LoVo (cell line): Measurements from ENCODE around the gene PLAGL2.
"Not testable (repeated sequence)": the region's sequence is repeated elsewhere in the genome, so short reads cannot be mapped to it uniquely, and the experiment has no call there.

Source experiments
- DNase-seq: peaks from one replicate; pipeline ENCODE4 v3.0.0-alpha.2; 2016; ENCODE audit warnings: low spot score

The PLAGL2 gene

GRCh38 chr20:32179934-32180333 is 27.6 kb downstream of the PLAGL2 start:
- DNase-seq = no peak

GRCh38 chr20:32179515-32179914 is 28.0 kb downstream of the PLAGL2 start:
- no peak for DNase-seq

- not testable (repeated sequence) for DNase-seq
These were observed 29.8 kb downstream of the PLAGL2 start for GRCh38 chr20:32177696-32178095.

- no peak for DNase-seq
These were observed 39.2 kb downstream of the PLAGL2 start for GRCh38 chr20:32168184-32168910.

- DNase-seq = no peak
These were observed 40.0 kb downstream of the PLAGL2 start for GRCh38 chr20:32167552-32167951.

- no peak for DNase-seq
These were observed 41.6 kb downstream of the PLAGL2 start for GRCh38 chr20:32165836-32166545.

- DNase-seq = no peak
These were observed 42.4 kb downstream of the PLAGL2 start for GRCh38 chr20:32164984-32165735.

- DNase-seq = no peak
These were observed 43.6 kb downstream of the PLAGL2 start for GRCh38 chr20:32163951-32164350.

GRCh38 chr20:32162351-32162750 is 45.2 kb downstream of the PLAGL2 start:
- DNase-seq = no peak

GRCh38 chr20:32160341-32160740 is 47.2 kb downstream of the PLAGL2 start:
- no peak for DNase-seq

GRCh38 chr20:32159766-32160221 is 47.7 kb downstream of the PLAGL2 start:
- DNase-seq = no peak

- no peak for DNase-seq
These were observed 48.4 kb downstream of the PLAGL2 start for GRCh38 chr20:32158943-32159660.

- no peak for DNase-seq
These were observed 49.2 kb downstream of the PLAGL2 start for GRCh38 chr20:32158351-32158750.

GRCh38 chr20:32157611-32158010 is 49.9 kb downstream of the PLAGL2 start:
- DNase-seq = no peak

- no peak for DNase-seq
These were observed 52.2 kb downstream of the PLAGL2 start for GRCh38 chr20:32155017-32155981.

- DNase-seq = no peak
These were observed 53.8 kb downstream of the PLAGL2 start for GRCh38 chr20:32153771-32154170.

- no peak for DNase-seq
These were observed 54.3 kb downstream of the PLAGL2 start for GRCh38 chr20:32153156-32153665.

GRCh38 chr20:32152421-32153155 is 55.0 kb downstream of the PLAGL2 start:
- no peak for DNase-seq

- no peak for DNase-seq
These were observed 57.2 kb downstream of the PLAGL2 start for GRCh38 chr20:32150291-32150848.
